H9 (cell line): ENCODE data around the gene TMPRSS5. TPM values are rescaled to one million over a fixed set of nuclear protein-coding genes. Genes with fewer than 3 reads are reported as not detected.

Experiments
- DNase-seq: peaks from one replicate; pipeline ENCODE4 v3.0.0-alpha.2; 2017
- H2AFZ ChIP-seq: one replicate; pipeline ENCODE4 v1.6.1; 2013; ENCODE audit warnings: mild to moderate bottlenecking, low read length, control low read depth, moderate library complexity
- H2AK5ac ChIP-seq: 2 replicates; pipeline ENCODE4 v1.6.1; 2013; ENCODE audit warnings: low read length, control low read depth, mixed read lengths; ENCODE audit not compliant: insufficient read length
- H2BK120ac ChIP-seq: one replicate; pipeline ENCODE4 v1.6.1; 2013; ENCODE audit warnings: low read depth, mild to moderate bottlenecking, low read length, control low read depth, inconsistent platforms; ENCODE audit not compliant: poor library complexity, severe bottlenecking
- H2BK12ac ChIP-seq: 2 replicates; pipeline ENCODE4 v1.6.1; 2013; ENCODE audit warnings: low read length, control low read depth, mixed read lengths, low read depth; ENCODE audit not compliant: insufficient read length
- H2BK15ac ChIP-seq: 2 replicates; pipeline ENCODE4 v1.6.1; 2013; ENCODE audit warnings: low read depth, low read length, control low read depth
- H2BK20ac ChIP-seq: one replicate; pipeline ENCODE4 v1.6.1; 2013; ENCODE audit warnings: low read depth, mild to moderate bottlenecking, low read length, control low read depth, inconsistent platforms; ENCODE audit not compliant: poor library complexity, severe bottlenecking
- H2BK5ac ChIP-seq: 2 replicates; pipeline ENCODE4 v1.6.1; 2013; ENCODE audit warnings: low read length, control low read depth, mixed read lengths; ENCODE audit not compliant: insufficient read length
- H3K14ac ChIP-seq: 2 replicates; pipeline ENCODE4 v1.6.1; 2013; ENCODE audit warnings: low read length, control low read depth; ENCODE audit not compliant: insufficient read depth
- H3K18ac ChIP-seq: 2 replicates; pipeline ENCODE4 v1.6.1; 2013; ENCODE audit warnings: low read depth, mild to moderate bottlenecking, mixed read lengths, low read length, control low read depth; ENCODE audit not compliant: insufficient read length
- H3K23ac ChIP-seq: 2 replicates; pipeline ENCODE4 v1.6.1; 2013; ENCODE audit warnings: low read length, control low read depth, mixed read lengths, low read depth; ENCODE audit not compliant: insufficient read length
- H3K23me2 ChIP-seq: 2 replicates; pipeline ENCODE4 v1.6.1; 2013; ENCODE audit warnings: low read depth, mild to moderate bottlenecking, mixed read lengths, low read length, control low read depth; ENCODE audit not compliant: insufficient read length, poor library complexity, severe bottlenecking
- H3K27ac ChIP-seq: 2 replicates; pipeline ENCODE4 v1.5.1; 2013; ENCODE audit warnings: low read length, control low read depth, mixed read lengths, low read depth; ENCODE audit not compliant: insufficient read length
- H3K27me3 ChIP-seq: 2 replicates; pipeline ENCODE4 v1.6.1; 2013; ENCODE audit warnings: low read length, control low read depth, inconsistent platforms; ENCODE audit not compliant: insufficient read depth
- H3K4ac ChIP-seq: 2 replicates; pipeline ENCODE4 v1.6.1; 2013; ENCODE audit warnings: low read depth, mild to moderate bottlenecking, control low read depth, inconsistent platforms, low read length, moderate library complexity
- H3K4me1 ChIP-seq: 2 replicates; pipeline ENCODE4 v1.6.1; 2013; ENCODE audit warnings: low read length, control low read depth, inconsistent platforms; ENCODE audit not compliant: insufficient read depth
- H3K4me2 ChIP-seq: 2 replicates; pipeline ENCODE4 v1.6.1; 2013; ENCODE audit warnings: low read length, control low read depth, mixed read lengths; ENCODE audit not compliant: insufficient read length, insufficient read depth
- H3K56ac ChIP-seq: 2 replicates; pipeline ENCODE4 v1.6.1; 2013; ENCODE audit warnings: low read depth, mild to moderate bottlenecking, mixed read lengths, low read length, control low read depth; ENCODE audit not compliant: insufficient read length
- H3K79me1 ChIP-seq: 2 replicates; pipeline ENCODE4 v1.6.1; 2013; ENCODE audit warnings: low read depth, mild to moderate bottlenecking, moderate library complexity, low read length, control low read depth, inconsistent platforms; ENCODE audit not compliant: insufficient read depth, poor library complexity, severe bottlenecking
- H3K79me2 ChIP-seq: 2 replicates; pipeline ENCODE4 v1.6.1; 2013; ENCODE audit warnings: low read length, control low read depth, inconsistent platforms; ENCODE audit not compliant: insufficient read depth
- H3K9ac ChIP-seq: 2 replicates; pipeline ENCODE4 v1.6.1; 2013; ENCODE audit warnings: low read length, control low read depth, mixed read lengths; ENCODE audit not compliant: insufficient read length; ENCODE audit errors: extremely low read depth
- H3K9me3 ChIP-seq: one replicate; pipeline ENCODE4 v1.6.1; 2013; ENCODE audit warnings: low read depth, low read length, inconsistent platforms; ENCODE audit not compliant: control insufficient read depth
- H3T11ph ChIP-seq: one replicate; pipeline ENCODE4 v1.6.1; 2013; ENCODE audit warnings: mild to moderate bottlenecking, low read length, control low read depth, inconsistent platforms
- H4K20me1 ChIP-seq: one replicate; pipeline ENCODE4 v1.6.1; 2013; ENCODE audit not compliant: control insufficient read depth, insufficient read length, insufficient read depth
- H4K5ac ChIP-seq: 2 replicates; pipeline ENCODE4 v1.6.1; 2013; ENCODE audit warnings: low read depth, mild to moderate bottlenecking, mixed read lengths, low read length, control low read depth; ENCODE audit not compliant: insufficient read length
- H4K8ac ChIP-seq: replicated peaks from 2 replicates; pipeline ENCODE4 v1.6.1; 2013; ENCODE audit warnings: low read length, control low read depth, mixed read lengths, low read depth; ENCODE audit not compliant: insufficient read length
- H4K91ac ChIP-seq: 2 replicates; pipeline ENCODE4 v1.6.1; 2013; ENCODE audit warnings: low read depth, mild to moderate bottlenecking, moderate library complexity, mixed read lengths, low read length, control low read depth; ENCODE audit not compliant: insufficient read length
- H3K27ac Mint-ChIP-seq, 3 experiments: 2 replicates in 2 of 3; 3 replicates in 1 of 3; pipeline ENCODE4 v1.8.0; 2020 to 2021; ENCODE audit warnings: mixed read lengths in 3 of 3, mild to moderate bottlenecking in 1 of 3, moderate library complexity in 1 of 3
- H3K27me3 Mint-ChIP-seq: 2 replicates; pipeline ENCODE4 v1.8.0; 2021; ENCODE audit warnings: low read depth, mild to moderate bottlenecking, moderate library complexity, mixed read lengths
- H3K36me3 Mint-ChIP-seq, 3 experiments: 2 replicates in 2 of 3; 3 replicates in 1 of 3; pipeline ENCODE4 v1.8.0; 2020 to 2021; ENCODE audit warnings: low read depth in 3 of 3, mixed read lengths in 3 of 3; ENCODE audit not compliant: insufficient read depth in 1 of 3
- H3K4me1 Mint-ChIP-seq, 2 experiments: 2 replicates each; pipeline ENCODE4 v1.8.0; 2020; ENCODE audit warnings: mixed read lengths in 2 of 2
- H3K4me3 Mint-ChIP-seq, 2 experiments: 2 replicates in 1 of 2; 3 replicates in 1 of 2; pipeline ENCODE4 v1.8.0; 2020 to 2021; ENCODE audit warnings: mild to moderate bottlenecking in 2 of 2, mixed read lengths in 2 of 2, moderate library complexity in 1 of 2
- H3K9me3 Mint-ChIP-seq, 2 experiments: 2 replicates in 1 of 2; 3 replicates in 1 of 2; pipeline ENCODE4 v1.8.0; 2020; ENCODE audit warnings: mild to moderate bottlenecking in 2 of 2, mixed read lengths in 2 of 2, moderate library complexity in 1 of 2
- total RNA-seq: library from RNA; stranded (reverse); gene quantifications from 2 replicates; pipeline ENCODE4 v1.2.1, GENCODE V29; 2021
- TF ChIP-seq, protein P1 (sequence below): fragments of 200-600 bp; sonication (generic); conservative IDR thresholded peaks from 3 replicates; pipeline ENCODE4 v1.8.0; 2021; ENCODE audit warnings: antibody characterized with exemption, mild to moderate bottlenecking

The TMPRSS5 gene
- total RNA-seq, 1 experiment from 2014 or later, result 0.37 TPM

DNA sequence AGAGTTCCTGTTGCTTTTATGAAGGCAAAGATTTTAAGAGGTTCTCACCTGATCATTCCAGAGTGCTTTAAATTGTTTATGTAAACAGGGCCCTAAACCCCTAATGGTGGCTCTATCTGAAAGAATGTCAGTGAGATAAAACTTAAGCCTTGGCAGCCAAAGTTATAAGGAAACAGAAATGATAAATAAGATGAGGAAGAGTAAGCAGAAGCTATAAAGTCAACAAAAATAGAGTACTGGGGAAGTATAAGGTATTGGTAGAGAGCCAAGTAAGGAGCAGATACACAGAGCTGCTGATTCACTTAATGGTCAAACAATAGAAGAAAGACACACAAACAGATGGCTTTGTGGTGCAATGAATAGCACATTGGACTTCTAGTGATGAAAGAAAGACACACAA is 37.9 kb downstream of the TMPRSS5 start:
- H4K91ac ChIP-seq, result no peak overlapping the region
- H3K4me1 Mint-ChIP-seq, result peaks cover 22 to 30% of the 10 kb centered on the region in 2 experiments
- DNase-seq, result no peak
- no peak overlapping the region for H2BK120ac ChIP-seq
- no peak overlapping the region for H3K56ac ChIP-seq
- H3K27ac Mint-ChIP-seq, result no peak overlapping the region
- H3K27ac ChIP-seq, result no peak overlapping the region
- no peak overlapping the region for H3K4me2 ChIP-seq
- H3K4me3 Mint-ChIP-seq, result no peak overlapping the region
- H3K4me1 ChIP-seq, result no peaks in the 10 kb centered on the region; the same call in 1 of the 2 replicates
- peaks cover 27% of the 10 kb centered on the region for H3K27me3 Mint-ChIP-seq
- no peak overlapping the region for H3K4ac ChIP-seq
- H3K9me3 ChIP-seq, result no peaks in the 10 kb centered on the region
- peaks cover 3 to 16% (median 3%) of the 10 kb centered on the region in 3 experiments; a peak in 6 of 7 replicates for H3K36me3 Mint-ChIP-seq
- no peak overlapping the region for H3K9ac ChIP-seq
- H2BK12ac ChIP-seq, result no peak overlapping the region
- no peak overlapping the region for H3K18ac ChIP-seq
- H4K20me1 ChIP-seq, result no peaks in the 10 kb centered on the region
- H2BK15ac ChIP-seq, result no peak overlapping the region
- no peak overlapping the region for H3K23ac ChIP-seq
- no peak overlapping the region for H2AK5ac ChIP-seq
- H4K8ac ChIP-seq, result no peak overlapping the region
- no peaks in the 10 kb centered on the region for H3K79me2 ChIP-seq
- H2BK5ac ChIP-seq, result no peak overlapping the region
- no peaks in the 10 kb centered on the region for H3K79me1 ChIP-seq
- TF ChIP-seq, protein P1, sequence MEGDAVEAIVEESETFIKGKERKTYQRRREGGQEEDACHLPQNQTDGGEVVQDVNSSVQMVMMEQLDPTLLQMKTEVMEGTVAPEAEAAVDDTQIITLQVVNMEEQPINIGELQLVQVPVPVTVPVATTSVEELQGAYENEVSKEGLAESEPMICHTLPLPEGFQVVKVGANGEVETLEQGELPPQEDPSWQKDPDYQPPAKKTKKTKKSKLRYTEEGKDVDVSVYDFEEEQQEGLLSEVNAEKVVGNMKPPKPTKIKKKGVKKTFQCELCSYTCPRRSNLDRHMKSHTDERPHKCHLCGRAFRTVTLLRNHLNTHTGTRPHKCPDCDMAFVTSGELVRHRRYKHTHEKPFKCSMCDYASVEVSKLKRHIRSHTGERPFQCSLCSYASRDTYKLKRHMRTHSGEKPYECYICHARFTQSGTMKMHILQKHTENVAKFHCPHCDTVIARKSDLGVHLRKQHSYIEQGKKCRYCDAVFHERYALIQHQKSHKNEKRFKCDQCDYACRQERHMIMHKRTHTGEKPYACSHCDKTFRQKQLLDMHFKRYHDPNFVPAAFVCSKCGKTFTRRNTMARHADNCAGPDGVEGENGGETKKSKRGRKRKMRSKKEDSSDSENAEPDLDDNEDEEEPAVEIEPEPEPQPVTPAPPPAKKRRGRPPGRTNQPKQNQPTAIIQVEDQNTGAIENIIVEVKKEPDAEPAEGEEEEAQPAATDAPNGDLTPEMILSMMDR, result no peak
- no peak overlapping the region for H3T11ph ChIP-seq
- H4K5ac ChIP-seq, result no peak overlapping the region
- no peaks in the 10 kb centered on the region for H3K23me2 ChIP-seq
- H3K9me3 Mint-ChIP-seq, result peaks cover 14 to 15% of the 10 kb centered on the region in 2 experiments
- H2BK20ac ChIP-seq, result no peak overlapping the region
- H3K27me3 ChIP-seq, result no peaks in the 10 kb centered on the region
- no peak overlapping the region for H3K14ac ChIP-seq
- H2AFZ ChIP-seq, result no peak overlapping the region
